NCI-H82 (cell line): ENCODE data around the gene NOTCH4.
"Not testable (repeated sequence)": the region's sequence is repeated elsewhere in the genome, so short reads cannot be mapped to it uniquely, and the experiment has no call there.

ENCODE experiments used
- DNase-seq: peaks from one replicate; lab custom pipeline; 2025; lab: John Stamatoyannopoulos, UW

Gene NOTCH4

DNA sequence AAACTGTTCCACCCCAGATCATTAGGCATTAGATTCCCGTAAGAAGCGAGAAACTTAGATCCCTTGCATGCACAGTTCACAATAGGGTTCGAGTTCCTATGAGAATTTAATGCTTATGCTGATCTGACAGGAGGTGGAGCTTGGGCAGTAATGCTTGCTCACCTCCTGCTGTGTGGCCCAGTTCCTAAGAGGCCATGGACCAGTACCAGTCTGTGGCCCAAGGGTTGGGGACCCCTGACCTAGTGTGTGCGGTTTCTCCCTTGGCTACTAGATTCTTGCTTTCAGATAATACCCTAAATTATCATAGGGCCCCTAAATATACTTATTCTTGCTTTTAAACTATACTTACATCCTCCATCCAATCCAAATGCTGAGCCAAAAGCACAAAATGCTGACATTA, 29.5 kb downstream of the NOTCH4 start:
- DNase-seq: no peak

DNA sequence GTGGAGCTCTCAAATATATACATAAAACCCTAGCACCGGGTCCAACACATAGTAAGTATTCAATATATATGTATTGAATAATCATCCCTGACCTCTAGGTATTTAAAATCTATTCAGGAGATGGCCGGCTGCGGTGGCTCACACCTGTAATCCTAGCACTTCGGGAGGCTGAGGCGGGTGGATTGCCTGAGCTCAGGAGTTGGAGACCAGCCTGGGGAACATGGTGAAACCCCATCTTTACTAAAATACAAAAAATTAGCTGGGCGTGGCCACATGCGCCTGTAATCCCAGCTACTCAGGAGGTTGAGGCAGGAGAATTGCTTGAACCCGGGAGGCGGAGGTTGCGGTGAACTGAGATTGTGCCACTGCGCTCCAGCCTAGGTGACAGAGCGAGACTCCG, 30.8 kb downstream of the NOTCH4 start:
- not testable (repeated sequence) for DNase-seq

DNA sequence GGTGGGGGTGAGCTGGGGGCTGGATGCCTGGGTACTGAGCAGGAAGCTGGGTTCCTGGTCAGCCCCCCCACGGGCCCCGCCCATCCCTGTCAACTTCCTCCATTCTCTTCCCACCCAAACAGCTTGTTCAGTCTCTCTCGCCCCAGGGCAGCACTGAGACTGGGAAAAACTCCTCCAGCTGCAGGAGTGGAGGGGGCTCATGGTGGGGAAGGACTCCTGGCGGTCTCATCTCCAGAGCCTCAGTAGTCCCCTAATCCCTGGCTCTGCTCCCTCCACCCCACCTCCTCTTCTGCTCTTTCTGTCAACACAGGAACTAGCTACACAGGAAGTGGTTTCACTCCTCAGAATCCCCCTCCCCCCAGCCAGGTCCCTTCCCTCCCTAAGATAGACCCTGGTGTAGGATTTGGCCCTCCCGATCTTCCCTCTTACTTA, 31.2 kb downstream of the NOTCH4 start, which contains the start of gene GPSM3:
TSS of gene GPSM3 (minus strand) at position 36 of the 432 bp plus-strand sequence. CDS start 130 bp downstream, outside the sequence.
- peak; percentile 64 for DNase-seq

DNA sequence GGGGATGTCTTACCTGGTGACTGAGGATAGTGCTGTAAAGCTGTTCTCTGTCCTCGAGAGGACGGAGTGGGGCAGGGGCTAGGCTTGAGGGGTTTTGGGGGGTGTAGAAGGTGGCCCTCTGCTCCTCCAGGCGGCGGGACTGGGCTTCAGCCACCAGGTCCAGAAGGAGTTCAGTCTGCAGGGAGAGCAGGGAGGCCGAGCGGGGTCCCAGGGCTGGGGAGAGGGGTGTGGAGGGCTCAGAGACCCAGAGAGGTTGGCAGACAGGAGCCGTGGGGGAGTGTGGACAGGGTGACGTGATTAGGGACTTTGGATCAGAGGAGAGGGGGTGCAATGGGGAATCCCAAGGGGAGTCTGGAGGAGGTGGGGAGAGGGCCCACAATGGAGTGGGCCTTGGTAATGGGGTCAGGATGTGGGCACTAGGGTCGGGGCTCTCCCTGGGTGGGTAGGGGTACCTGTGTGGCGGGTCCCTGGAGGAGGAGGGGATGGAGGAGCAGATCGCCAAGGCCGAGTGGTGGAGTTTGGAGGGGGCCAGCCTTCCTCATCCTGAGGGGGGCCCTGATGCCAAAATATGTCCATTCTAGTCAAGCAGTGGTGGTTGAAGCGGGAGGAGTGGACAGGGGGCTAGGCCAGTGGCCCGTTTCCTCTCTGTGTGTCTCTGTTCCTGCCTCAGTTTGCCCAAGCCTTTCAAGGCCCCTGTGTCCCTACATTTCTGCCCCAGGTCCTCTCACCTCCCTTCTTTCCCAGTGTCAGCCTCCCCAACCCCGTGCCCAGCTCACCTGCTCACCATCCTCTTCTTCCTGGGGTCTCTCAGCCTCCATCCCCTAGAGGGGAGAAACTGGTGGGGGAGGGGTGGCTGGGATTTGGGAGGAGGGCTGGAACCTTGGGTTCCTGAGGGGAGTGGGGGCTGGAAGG, 31.9 kb downstream of the NOTCH4 start:
- no peak for DNase-seq

DNA sequence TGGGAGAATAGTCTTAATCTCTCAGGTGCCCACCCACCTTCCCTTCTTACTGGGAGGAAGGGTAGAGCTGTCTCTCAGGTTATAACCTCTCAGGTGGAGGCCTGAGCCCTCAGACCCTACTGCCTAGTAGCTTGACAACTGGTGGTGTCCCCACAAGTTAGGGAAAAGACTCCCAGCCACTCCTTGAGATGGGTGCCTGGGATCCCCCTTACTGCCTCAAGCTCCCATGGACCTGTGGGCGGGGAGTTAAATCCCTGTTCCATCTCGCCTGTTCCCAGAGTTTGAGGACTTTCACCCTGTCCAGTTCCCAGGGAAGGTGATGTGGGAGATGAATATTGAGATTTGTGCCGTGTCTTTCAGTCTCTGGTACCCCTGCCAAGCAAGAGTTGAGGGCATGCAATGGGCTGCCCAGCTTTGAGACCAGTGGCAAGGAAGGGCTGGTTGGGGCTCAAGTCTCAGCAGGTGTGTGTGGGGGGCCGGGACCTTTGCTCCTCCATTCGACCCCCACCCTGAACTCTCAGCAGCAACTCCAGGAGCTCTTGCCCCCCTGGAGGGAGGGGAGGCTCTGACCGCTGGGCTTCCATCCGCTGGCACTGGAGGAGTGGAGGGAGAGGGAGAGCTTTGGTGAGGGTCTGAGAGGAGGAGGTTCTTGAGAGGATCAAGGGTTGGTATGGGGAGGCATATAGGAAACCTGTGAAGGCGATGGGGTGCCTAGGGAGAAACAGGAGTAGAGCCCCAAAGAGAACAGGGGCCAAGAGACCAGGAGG, 32.8 kb downstream of the NOTCH4 start:
- DNase-seq: no peak

DNA sequence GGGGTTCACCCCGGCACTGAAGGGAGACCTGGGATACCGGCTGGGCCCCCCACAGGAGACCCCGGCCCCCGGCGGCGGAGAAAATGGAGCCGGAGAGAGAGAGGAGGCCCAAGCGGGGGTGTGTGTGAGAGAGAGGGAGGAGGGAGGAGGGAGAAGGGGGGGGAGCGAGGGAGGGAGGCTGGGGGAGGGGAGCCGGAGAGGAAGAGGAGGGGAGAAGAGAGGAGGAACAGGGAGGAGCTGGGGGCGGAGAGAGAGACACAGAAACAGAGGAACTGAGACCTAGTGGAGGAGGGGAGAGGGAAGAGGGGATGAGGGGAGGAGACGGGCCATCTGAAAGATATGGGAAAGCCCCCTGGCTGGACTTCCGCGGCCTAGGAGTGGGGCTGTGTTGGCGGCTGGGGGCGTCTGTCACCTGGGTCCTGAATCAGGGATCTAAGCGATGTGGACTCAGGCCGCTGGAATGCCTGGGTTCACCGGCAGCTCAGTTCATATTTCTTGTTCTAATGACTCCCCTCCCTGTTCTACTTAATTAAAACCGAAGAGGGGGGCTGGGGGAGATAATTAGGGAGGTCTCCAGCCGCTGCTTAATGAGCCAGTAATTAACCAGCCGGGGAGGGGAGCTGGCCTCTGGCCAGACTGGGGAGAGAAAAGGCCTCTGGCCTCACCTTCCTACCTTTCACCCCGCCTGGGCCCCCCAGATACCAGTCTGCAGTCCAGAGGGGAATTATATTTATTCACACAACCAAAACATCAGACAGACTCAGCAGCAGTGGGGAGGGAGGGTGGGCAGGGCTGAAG, 33.6 kb downstream of the NOTCH4 start, which contains the start of gene PBX2:
TSS of gene PBX2 (minus strand) at position 149 of the 798 bp plus-strand sequence. CDS start 287 bp downstream, outside the sequence.
- peak; percentile 98 for DNase-seq

DNA sequence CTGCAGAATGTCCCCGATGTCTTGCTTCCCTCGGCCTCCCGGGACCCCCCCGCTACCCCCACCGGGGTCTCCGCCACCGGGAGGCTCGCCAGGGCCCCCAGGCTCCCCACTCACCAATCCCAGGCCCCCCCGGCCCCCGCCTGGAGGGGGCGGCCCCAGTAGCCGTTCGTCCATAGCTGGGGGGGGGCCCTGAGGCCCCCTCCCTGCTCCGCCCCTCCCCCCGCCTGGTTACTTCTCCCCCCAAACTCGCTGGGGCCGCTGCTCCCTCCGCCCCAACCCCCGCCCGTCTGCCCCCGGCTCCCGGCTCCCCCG, 34.2 kb downstream of the NOTCH4 start:
- DNase-seq: no peak

DNA sequence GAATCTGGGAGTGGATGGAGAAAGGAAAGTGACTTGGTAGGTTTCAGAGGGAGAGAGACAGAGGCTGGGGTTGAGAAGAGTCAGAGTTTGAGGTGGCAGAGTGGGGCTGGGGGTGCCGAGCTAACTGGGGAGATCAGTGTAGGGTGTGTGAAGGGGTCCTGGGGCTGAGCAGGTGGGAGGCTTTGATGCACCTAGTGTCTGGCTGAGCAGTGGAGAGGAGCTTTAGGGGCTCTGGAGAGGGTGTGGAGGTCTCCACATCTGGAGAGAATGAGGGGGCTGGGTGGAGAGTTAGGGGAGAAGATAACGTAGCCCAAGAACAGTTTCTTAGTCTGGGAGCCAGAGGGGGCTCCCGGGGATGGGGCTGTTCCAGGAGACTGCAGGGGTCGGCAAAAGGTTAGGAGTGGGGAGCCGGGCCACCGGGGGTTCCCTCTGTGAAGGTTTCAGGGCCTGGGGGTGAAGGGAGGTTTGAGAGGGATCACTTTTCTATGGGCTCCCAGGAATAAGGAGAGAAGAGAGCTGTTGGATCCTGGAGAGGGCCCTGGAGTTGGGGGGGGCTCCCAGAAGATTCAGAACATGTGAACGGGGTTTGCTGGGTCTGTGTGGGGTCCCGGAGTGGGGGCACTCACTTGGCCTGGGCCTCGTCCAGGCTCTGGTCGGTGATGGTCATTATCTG, 34.7 kb downstream of the NOTCH4 start:
- DNase-seq: no peak

DNA sequence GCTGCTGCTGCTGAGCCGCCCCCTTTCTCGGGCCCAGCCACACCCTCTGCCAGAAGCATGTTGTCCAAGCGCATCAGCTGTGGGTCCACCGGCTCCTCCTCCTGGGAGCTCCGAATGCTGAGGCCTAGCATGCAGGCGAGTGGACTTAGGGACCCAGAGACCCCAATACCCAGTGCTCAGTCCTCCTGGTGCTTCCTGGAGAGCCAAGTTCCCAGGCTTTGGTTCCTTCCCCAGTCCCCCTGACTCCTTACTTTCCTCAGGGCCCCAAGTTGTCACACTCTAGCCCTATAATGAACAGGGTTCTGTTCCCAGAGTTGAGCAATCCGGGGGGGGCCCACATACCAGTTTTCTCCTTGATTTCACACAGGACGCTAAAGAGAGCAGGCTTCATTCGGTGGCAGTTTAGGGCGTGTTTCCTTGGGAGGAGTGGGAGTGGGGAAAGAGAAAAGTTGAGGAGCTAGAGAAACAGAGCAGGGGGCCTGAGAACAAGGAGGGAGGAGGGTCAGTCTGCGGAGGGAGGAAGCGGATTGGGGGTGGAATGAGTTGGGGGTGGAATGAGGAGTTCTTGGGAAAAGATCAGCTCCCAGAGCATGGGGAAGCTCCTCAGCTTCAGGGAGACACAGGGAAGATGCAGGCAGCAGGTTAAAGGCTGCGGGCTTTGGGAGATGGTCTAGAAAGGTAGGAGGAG, 35.3 kb downstream of the NOTCH4 start:
- no peak for DNase-seq

DNA sequence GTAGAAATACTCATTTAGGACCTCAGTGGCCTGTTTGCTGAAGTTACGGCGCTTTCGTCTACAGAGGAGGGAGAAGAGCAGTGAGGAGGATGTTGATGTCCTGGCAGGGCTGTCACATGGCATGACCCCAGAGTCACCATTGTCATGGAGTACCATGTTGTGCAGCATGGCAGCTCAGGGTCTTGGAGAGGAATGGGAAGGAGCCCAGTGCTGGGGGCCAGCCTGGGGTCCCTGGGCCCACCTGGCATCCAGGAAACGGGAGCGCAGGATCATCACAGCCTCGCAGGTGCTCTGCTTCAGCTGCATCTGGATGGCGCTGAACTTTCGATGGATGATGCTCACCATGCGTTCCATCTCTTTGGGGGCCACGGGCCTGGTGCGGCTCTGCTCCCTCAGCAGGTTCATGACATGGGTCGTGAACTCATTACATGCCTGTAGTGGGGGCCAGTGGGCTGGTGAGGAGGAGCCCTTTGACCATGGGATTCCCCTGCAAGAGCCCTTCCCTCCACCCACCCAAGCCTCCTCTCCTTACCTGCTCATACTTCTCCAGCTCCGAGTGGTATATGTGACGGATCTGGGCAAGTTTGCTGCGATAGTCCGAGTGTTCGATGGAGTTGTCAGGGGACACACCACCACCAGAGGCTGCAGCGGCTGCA, 36.0 kb downstream of the NOTCH4 start:
- DNase-seq: not testable (repeated sequence)

DNA sequence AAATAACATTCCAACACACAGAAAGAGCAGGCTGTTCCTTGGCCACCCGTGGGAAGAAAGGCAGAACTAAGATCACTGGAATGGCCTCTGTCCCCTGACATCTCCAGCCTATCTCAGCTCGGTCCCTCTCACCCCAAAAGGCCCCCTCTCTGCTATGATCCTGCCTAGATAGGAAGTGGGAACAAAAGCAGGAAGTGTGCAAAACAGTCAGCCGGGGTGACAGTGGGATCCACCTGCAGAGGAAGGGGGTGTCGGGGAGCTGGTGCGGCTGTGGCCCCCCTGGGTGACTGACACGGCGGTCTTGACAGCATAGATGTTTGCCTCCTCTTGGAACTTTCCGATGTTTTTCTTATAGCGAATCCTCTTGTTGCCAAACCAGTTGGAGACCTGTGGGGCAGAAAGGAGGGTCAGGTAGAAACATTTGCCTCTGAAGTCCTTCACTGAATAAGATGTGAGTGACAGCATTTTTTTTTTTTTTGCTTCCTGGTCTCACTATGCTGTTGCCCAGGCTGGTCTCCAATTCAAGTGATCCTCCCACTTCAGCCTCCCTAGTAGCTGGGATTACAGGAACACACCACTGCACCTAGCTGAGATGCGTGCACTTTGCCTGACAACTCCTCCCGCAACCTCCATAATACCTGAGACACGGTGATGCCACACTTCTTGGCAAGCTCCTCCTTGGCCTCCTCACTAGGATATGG, 36.7 kb downstream of the NOTCH4 start:
- DNase-seq: no peak

DNA sequence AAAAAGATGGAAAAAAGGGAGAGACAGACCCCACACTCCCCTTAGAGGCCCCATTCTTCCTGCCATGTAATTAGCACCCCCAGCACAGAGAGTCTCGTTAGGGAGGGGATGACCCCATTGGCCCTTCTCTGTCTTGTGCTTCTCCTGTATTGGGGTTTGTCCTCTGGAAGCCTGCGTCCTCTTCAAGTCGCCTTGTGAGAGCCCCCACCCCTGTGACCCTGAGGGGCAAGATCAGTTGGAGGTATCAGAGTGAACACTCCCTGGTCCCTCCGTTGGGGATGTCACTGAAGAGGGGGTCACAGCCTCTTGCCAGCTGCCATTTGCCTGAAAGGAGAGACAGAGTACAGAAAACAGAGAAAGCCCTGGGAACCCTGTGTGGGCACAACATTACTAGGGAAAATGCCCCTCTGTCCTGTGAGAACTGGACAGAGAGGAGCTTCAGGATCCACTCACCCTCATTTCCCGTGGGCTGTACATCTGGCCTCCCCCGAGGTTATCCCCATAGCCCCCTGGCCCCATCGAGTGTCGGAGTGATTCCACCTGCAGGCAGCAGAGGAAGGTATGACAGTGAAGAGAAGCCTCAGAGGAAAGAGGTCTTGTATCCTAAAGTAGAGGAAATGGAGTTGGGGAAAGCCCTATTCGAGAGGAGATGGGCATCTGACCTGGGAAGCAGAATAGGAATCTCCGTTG, 37.6 kb downstream of the NOTCH4 start:
- not testable (repeated sequence) for DNase-seq

DNA sequence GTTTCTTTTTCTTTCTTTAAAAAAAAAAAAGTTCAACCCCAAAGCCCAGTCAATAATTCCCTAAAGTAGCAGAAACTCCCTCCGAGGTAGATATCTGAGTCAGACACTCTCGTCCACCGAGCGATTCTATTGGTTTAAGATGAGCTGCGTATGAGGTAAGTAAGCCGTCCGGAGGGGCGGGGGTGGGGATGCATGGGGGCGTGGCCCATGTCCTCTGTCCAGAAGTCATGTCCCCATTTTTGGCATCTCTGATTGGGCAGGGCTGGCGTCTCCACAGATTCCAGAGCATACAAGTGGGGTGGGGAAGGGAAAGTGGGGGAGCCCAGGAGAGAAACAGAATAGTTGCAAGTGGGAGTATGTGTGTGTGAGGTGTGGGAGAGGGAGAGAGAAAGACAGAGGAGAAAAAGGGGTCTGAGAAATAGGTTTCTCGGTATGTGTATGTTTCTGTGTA, 38.2 kb downstream of the NOTCH4 start:
- DNase-seq: peak; percentile 88

DNA sequence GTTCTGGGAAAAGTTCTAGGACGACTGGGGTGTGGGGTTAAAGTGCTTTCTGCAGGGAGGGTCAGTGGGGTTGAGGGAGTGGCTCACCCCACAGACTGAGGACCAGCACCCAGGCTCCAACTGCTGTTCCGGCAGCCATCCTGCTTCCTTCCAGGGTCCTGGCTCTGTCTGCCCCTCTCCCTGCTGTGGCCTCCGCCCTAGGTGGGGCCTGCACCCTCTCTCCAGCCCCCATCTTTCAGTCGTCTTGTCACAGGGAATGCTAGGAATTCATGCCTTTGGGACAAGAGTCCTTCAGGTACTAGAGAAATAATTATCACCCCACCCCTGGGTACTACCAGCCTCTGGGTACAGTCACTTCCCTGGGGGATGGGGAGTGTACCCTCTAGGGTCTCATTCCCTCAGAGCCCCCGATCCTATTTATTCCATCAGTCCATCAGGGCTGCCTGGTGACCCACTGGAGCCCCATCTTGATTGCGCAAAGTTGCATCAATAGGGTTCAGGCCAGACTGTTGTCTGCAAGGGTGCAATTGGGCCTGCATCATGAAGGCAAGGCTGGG, 39.7 kb downstream of the NOTCH4 start, which contains the start of gene AGER:
TSS of gene AGER (minus strand) at position 170 of the 557 bp plus-strand sequence. CDS start at position 139, 31 bp downstream.
- DNase-seq: no peak

DNA sequence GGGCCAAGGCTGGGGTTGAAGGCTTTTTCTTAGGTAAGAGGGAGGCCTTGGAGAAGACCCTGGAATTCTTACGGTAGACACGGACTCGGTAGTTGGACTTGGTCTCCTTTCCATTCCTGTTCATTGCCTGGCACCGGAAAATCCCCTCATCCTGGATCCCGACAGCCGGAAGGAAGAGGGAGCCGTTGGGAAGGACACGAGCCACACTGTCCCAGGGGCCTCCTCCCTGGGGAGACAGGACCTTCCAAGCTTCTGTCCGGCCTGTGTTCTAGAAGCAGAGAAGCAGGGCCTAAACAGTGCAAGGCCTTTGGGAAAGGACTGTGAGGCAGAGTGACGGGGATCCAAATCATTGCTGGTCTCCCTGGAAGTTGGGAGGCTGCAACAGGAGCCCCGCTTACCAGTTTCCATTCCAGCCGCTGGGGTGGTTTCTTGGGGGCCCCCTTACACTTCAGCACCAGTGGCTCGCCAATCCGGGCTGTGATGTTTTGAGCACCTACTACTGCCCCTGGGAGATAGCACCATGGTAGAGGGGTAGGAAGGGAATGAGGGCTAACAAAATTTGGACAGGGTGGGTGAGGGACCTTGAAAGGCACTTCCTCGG, 40.3 kb downstream of the NOTCH4 start:
- no peak for DNase-seq

DNA sequence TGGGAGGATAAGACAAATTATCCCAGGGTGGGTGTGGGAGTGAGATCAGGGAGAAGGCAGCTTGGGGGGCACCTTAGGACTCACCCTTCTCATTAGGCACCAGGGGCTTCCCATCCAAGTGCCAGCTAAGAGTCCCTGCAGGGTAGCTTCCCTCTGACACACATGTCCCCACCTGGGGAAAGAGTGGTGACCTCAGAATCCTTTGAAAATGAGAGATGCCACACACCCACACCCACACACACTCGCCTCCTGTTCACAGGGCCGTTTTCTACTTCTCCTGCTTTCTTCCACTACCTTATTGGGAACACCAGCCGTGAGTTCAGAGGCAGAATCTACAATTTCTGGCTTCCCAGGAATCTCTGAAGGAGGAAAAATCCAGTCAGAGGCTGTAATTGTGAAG, 40.8 kb downstream of the NOTCH4 start:
- DNase-seq: no peak

DNA sequence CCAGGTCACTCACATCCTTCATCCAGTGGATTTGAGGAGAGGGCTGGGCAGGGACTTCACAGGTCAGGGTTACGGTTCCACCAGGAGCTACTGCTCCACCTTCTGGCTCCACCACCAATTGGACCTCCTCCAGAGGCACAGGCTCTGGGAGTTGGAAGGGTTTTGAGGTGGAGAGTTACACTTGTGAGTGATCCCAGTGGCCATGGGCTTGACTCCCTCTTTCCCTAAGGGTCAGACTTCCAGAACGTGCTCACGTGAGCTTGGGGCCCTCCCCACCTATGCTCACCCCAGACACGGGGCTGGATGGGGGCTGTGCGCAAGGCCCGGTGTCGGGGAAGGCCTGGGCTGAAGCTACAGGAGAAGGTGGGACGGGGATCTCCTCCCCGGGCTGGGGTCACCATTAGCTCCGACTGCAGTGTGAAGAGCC, 41.3 kb downstream of the NOTCH4 start:
- no peak for DNase-seq

DNA sequence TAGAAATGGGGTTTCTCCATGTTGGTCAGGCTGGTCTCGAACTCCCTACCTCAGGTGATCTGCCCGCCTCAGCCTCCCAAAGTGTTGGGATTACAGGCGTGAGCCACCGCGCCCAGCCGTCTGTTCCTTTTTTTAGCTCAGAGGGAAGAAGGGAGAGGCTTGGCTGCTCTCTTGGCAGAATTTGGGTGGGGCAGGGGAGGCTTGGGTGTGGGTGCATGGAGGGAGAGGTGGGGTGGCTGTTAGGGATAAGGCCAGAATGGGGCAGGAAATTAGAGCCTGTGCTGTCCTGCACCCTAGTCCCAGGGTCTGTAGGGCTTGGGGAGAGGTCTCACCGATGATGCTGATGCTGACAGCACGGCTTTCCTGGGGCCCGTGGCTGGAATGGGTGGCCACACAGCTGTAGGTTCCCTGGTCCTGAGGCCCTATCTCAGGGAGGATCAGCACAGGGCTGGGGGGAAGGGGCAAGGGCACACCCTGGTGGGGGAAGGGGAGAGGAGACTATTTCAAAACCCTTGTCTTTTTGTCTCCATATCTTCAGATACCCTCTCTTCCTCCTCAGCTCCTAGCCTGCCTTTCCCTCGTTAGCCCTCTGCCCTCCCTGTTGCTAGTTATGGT, 41.8 kb downstream of the NOTCH4 start:
- DNase-seq: no peak
